ENCODE data around the gene SART3.

The SART3 gene

DNA sequence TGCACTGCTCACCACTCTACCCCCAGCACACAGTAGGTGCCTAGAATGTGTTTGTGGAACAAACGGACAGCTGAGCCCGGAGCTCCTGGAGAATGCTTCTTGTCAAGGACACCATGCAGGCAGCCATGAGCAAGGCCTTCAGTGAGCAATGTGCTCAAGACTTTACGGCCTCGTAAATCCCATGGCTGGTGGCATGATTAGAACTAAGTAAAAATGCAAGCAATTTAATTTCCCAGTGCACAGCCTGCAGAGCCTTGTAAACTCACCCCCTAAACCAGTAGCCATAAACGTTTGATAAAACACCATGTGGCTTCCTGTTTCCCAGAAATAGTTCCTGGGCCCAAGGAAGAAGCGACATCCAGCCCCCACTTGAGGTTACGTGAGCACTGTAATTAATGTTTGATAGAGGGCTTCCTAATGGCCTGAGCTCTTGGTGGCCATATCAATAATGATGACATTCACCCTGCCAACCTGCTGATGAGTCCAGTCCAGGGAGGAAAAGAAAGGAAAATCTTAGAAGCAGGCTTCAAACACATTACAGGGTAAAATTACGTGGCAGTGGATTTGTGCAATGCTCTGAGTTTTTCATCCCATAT lies 82.3 kb downstream of the SART3 start:
- TF ChIP-seq, protein P1, sequence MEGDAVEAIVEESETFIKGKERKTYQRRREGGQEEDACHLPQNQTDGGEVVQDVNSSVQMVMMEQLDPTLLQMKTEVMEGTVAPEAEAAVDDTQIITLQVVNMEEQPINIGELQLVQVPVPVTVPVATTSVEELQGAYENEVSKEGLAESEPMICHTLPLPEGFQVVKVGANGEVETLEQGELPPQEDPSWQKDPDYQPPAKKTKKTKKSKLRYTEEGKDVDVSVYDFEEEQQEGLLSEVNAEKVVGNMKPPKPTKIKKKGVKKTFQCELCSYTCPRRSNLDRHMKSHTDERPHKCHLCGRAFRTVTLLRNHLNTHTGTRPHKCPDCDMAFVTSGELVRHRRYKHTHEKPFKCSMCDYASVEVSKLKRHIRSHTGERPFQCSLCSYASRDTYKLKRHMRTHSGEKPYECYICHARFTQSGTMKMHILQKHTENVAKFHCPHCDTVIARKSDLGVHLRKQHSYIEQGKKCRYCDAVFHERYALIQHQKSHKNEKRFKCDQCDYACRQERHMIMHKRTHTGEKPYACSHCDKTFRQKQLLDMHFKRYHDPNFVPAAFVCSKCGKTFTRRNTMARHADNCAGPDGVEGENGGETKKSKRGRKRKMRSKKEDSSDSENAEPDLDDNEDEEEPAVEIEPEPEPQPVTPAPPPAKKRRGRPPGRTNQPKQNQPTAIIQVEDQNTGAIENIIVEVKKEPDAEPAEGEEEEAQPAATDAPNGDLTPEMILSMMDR (IDR thresholded peaks at IDR 0.05; ENCODE audit: low read depth, low read length), result no peak
- H3K9me3 ChIP-seq, result no peaks in the 10 kb centered on the region
- peaks cover 2% of the 10 kb centered on the region; the same call in 1 of the 2 replicates for H3K4me1 ChIP-seq
- no peaks in the 10 kb centered on the region for H3K27me3 ChIP-seq
- no peaks in the 10 kb centered on the region for H3K36me3 ChIP-seq
- H3K4me3 ChIP-seq (ENCODE audit: low read depth, low read length), result no peak overlapping the region
- DNase-seq, result no peak

DNA sequence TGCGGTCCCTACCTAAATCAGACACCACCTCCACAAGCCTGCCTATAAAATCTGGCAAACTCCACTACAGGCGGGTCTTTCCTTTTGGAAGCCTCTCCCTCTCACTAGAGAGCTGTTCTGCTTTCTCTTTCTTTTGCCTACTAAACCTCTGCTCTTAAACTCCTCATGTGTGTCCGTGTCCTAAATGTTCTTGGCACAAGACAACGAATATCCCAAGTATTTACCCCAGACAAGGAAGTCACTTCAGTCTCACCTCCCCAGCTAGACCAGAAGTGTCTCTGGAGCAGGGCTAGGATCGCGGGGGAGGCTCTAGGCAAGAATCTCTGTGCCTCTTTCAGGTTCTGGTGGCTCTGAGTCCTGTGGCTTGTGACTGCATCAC lies 83.1 kb downstream of the SART3 start:
- no peak overlapping the region for H3K4me3 ChIP-seq (ENCODE audit: low read depth, low read length)
- no peak for DNase-seq
- H3K36me3 ChIP-seq, result no peaks in the 10 kb centered on the region
- H3K4me1 ChIP-seq, result no peaks in the 10 kb centered on the region
- H3K27me3 ChIP-seq, result no peaks in the 10 kb centered on the region
- no peaks in the 10 kb centered on the region for H3K9me3 ChIP-seq
- TF ChIP-seq, protein P1 (IDR thresholded peaks at IDR 0.05; ENCODE audit: low read depth, low read length), result no peak

DNA sequence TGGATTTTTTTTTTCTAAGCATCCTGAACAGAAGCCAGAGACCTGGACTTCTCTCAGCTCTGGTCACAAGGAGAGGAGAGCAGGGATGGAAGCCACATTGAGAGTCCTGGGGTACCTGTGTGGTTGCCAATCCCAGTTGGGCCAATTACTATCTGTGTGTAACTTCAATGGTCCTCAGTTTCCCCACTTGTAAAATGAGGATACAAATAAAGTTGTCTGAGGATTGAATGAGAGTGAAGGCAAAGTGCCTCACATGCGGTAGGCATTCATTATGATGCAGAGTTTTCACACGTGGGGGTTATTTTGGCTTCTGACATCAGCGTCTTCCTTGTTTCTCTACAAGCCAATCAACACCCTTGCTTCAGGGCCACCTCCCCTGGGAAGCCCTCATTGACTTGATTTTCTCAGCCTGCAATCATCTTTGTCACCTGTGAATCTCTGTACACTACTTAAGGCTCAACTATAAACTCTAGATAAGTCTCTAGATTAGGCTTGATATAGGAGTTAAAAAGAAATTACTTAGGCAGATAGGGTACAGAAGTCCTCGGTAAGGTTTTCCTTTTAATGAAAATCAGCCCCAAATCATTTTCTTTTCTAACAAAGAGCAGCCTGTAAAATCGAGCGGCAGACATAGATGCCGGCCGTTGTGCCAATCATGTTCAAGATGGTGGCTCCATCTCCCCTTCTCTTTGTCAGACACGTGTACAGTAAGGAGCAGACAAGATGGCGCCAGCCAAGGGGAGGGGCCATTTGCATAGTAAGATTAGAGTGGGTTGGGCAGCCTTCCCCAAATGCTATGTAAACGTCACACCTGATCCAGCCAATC lies 83.7 kb downstream of the SART3 start:
- H3K4me3 ChIP-seq (ENCODE audit: low read depth, low read length), result no peak overlapping the region
- no peaks in the 10 kb centered on the region for H3K36me3 ChIP-seq
- no peaks in the 10 kb centered on the region for H3K9me3 ChIP-seq
- H3K27me3 ChIP-seq, result no peaks in the 10 kb centered on the region
- TF ChIP-seq, protein P1 (IDR thresholded peaks at IDR 0.05; ENCODE audit: low read depth, low read length), result no peak
- no peaks in the 10 kb centered on the region for H3K4me1 ChIP-seq
- DNase-seq, result no peak

DNA sequence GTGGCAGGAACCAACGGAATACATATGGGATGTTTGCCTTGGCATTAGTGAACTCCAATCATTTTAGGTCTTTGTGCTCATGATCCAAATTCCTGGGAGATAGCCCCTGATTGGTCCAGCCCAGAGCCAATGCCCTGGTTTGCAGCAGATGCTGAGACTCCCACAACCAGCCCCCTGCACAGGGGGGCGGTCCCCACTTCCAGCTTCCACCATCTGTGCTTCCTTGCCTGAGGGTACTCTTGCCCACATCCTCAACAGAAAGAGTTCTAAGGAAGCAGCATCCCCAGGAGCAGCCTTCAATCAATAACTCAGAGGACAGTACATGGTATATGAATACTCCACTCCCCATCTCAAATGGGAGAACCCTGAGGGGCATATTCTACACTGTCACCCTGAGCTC lies 85.6 kb downstream of the SART3 start:
- Histone ChIP-seq H3K27me3 (no peaks in the 10 kb centered on the region), H3K36me3 (no peaks in the 10 kb centered on the region), H3K4me3 (ENCODE audit: low read depth, low read length) (no peak overlapping the region), H3K4me1 (no peaks in the 10 kb centered on the region), H3K9me3 (no peaks in the 10 kb centered on the region)
- TF ChIP-seq, protein P1 (IDR thresholded peaks at IDR 0.05; ENCODE audit: low read depth, low read length), result no peak
- DNase-seq, result no peak

DNA sequence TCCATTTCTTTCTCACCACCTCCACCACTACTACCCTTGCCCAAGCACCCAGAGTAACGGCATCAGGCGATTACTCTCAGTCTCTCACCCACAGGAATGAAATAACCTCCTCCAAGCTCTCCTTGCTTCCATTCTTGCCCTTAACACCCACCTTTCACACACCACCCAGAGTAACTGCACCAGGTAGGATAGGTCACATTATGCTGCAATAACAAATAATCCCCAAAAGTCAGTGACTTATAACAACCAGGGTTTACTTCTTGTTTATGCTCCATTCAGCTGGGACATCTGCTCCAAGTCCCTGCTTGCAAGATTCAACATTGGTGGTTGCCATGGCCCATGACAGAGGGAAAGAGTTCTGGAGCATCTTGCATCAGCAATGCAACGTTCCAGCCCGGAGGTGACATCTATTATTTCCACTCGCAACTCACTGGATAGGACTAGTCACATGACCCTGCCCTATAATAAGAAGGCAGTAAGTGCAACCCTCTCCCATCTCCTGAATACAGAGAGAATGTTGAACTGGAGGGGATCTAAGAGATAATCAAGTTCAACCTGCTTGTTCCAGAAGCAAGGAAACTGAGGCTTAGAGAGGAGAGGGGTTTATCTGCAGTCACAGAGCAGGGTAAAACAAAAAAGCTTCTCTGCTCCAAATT lies 87.4 kb downstream of the SART3 start:
- no peak for DNase-seq
- no peaks in the 10 kb centered on the region for H3K4me1 ChIP-seq
- H3K36me3 ChIP-seq, result no peaks in the 10 kb centered on the region
- no peak overlapping the region for H3K4me3 ChIP-seq (ENCODE audit: low read depth, low read length)
- TF ChIP-seq, protein P1 (IDR thresholded peaks at IDR 0.05; ENCODE audit: low read depth, low read length), result no peak
- no peaks in the 10 kb centered on the region for H3K27me3 ChIP-seq
- no peaks in the 10 kb centered on the region for H3K9me3 ChIP-seq
